Right lobe of liver (tissue), 6 donors: ENCODE measurements around the gene PRKD2. TPM values are rescaled to one million over a fixed set of nuclear protein-coding genes. Genes with fewer than 3 reads are reported as not detected.

ENCODE experiments used
- ATAC-seq, 4 donors: fragments of 200-7000 bp; cut with Tn5 transposase; one replicate each; pipeline ENCODE4 v1.9.1; 2020; ENCODE audit warnings: mild to moderate bottlenecking in 4 of 4, moderate library complexity in 4 of 4
- DNase-seq, 3 donors: peaks; one replicate each; pipeline ENCODE4 v3.0.0-alpha.2; 2020
- H3K27ac ChIP-seq, 3 donors: fragments of 200-600 bp; one replicate each; pipeline ENCODE4 v1.8.0; 2022
- H3K27me3 ChIP-seq, 2 donors: fragments of 200-600 bp; one replicate each; pipeline ENCODE4 v1.8.0; 2022
- H3K36me3 ChIP-seq, 4 donors: fragments of 200-600 bp; sonication (generic) in 1 of 4; one replicate each; pipeline versions ENCODE4 v1.5.1 to v1.8.0; 2017 to 2022; ENCODE audit warnings: control low read depth in 1 of 4
- H3K4me1 ChIP-seq, 4 donors: fragments of 200-600 bp; sonication (generic) in 1 of 4; one replicate each; pipeline versions ENCODE4 v1.5.1 to v1.8.0; 2017 to 2022; ENCODE audit warnings: control low read depth in 1 of 4
- H3K4me3 ChIP-seq, 3 donors: fragments of 200-600 bp; one replicate each; pipeline ENCODE4 v1.8.0; 2022
- H3K9me3 ChIP-seq, 4 donors: fragments of 200-600 bp; sonication (generic) in 1 of 4; one replicate each; pipeline versions ENCODE4 v1.5.1 to v1.8.0; 2017 to 2022; ENCODE audit warnings: control low read depth in 1 of 4
- CTCF ChIP-seq, 4 donors: fragments of 200-600 bp in 3 of 4; fragments of 450-650 bp in 1 of 4; IDR thresholded peaks; one replicate each; pipeline versions ENCODE4 v1.5.1 to v1.8.0; 2016 to 2022; ENCODE audit warnings: antibody characterized with exemption in 4 of 4, mild to moderate bottlenecking in 2 of 4
- POLR2A ChIP-seq: fragments of 450-650 bp; IDR thresholded peaks from one replicate; pipeline ENCODE4 v1.6.1; 2017; ENCODE audit warnings: antibody characterized with exemption, mild to moderate bottlenecking
- WGBS: methylation state at CpG from one replicate; pipeline ENCODE4 v1.1.6; 2018; ENCODE audit warnings: low coverage, low lambda C conversion rate; ENCODE audit not compliant: insufficient coverage; ENCODE audit errors: missing lambda C conversion rate; 5-methylcytosine and 5-hydroxymethylcytosine counted together
- intact Hi-C, 2 donors: fragments of 100-400 bp; cut with DNase I; formaldehyde crosslinking; loops; one replicate each; pipeline versions ENCODE4 v1.11.2 to v1.14.1; 2022
- total RNA-seq, 6 experiments: library from RNA; depleted of rRNA in 2 of 6; stranded (reverse); fragments of >200 nt in 2 of 6; fragmentation: NEBNext Ultra II Directional in 3 of 6; extraction: Animal tissue kit (Norgen Biotek cat#: 25700) in 3 of 6; gene quantifications; one replicate each; pipeline versions ENCODE4 v1.1.0 to v1.2.4, GENCODE V29; 2016 to 2023
- donor health status: DM: no; HTN: yes; CAD: no.
- donor health status: DM: no; HTN: no; CAD: no.
- donor health status: DM: no; HTN: no; CAD: no.
- donor health status: DM: no; HTN: yes; CAD: no.
- donor health status: DM: no; HTN: yes; CAD: no.

PRKD2 gene
- total RNA-seq, 6 experiments from 2014 or later = 15.1 to 20.2 (median 16.9) TPM

DNA sequence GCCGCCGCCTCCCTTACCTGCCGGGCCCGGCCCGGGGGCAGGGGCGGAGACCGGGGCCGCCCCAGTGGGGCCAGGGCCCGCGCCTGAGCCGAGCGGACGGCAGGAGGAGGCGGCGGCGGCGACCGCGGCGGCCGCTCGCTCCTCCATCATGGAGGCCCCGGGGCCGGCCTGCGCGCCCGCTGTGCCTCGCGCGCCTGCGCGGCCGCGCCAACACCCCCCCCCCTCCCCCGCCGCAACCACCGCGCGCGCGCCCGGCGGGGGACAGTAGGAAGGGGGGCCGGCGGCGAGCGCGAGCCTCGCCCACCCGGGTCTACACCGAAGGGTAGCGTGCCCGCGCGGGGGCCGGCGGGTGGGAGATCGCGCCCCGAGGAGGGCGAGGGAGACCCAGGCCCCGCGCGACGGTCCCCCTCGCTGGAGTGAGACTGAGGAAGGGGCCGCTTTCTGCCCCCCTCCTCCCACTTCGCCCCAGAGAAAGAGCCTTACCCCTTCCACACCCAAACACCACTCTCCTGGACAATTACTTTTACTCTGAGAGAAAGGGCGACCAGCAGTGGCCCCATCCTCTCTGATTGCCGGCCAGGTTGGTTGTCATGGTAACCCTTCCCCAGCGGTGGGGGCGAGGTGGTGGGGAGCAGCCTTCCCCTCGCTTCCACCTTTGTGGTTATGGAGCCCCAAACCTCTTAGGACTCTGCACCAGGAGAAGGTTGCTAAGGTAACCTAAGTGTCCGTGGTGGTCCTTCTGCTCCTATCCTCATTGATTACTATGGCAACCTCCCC is 29.6 kb upstream of the PRKD2 start, which contains the start of gene STRN4:
Gene STRN4 (minus strand): TSS at position 170 of the 777 bp plus-strand sequence. CDS start 20 bp downstream, at position 150.
- ATAC-seq (peak; percentile 48 to 68 (median 59)), DNase-seq (no peak)
- WGBS = 7% methylated on average over 5 of the region's 74 CpGs
- intact Hi-C loops = no loop called here
- H3K36me3 ChIP-seq = no peaks in the 10 kb centered on the region
- TF ChIP-seq POLR2A (peak; percentile 61), CTCF (IDR thresholded peaks at IDR 0.05) (no peak)
- peak within 1 kb of the TSS; percentile 92 to 98 (median 97) for H3K4me3 ChIP-seq
- peaks cover 0 to 29% (median 0%) of the 10 kb centered on the region in 4 donors for H3K4me1 ChIP-seq
- peak within 1 kb of the TSS; percentile 76 to 94 (median 87) for H3K27ac ChIP-seq
- no peaks in the 10 kb centered on the region for H3K27me3 ChIP-seq
- no peaks in the 10 kb centered on the region for H3K9me3 ChIP-seq

DNA sequence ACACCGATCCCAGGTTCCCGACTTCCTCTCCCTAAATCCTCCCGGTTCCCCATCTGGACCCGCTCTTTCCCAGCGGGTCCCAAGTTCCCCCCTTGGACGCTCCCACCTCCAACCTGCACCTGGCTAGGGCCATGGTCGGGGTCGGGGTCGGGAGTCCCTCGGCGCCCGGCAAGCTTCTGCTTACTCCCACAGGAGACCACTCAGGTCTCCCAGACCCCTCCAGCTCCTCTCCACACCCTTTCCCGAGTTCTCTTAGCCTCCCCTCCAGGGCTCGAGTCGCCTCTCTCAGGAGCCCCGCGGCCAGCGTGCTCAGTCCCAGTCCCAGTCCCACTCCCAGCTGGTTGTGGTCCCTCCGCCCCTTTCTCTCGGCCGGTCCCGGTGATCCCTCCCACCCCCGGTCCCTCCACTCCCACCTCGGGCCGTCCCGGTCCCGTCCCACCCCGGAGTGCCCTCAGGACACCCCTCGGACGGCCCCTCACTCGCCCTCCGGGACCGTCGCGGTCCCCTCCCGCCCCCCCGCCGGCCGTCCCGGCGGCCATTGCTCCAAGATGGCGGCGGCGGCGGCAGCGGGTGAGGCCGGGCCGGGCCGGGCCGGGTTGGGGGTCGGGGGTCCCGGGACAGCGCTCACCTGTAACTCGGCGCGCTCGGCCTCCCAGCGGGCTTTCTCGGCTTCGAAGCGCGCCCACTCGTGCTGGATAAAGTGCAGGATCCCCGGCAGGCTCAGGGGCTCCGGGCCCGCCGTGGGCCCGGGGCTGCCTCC is 28.8 kb upstream of the PRKD2 start, which contains the start of gene FKRP:
Gene FKRP (plus strand): TSS at position 537 of the 760 bp plus-strand sequence. CDS start 9,394 bp downstream, outside the sequence.
- WGBS = under 1% methylated on average over 37 of the region's 68 CpGs
- Histone ChIP-seq H3K4me1 (peaks cover 0 to 29% (median 0%) of the 10 kb centered on the region in 4 donors), H3K27ac (peak within 1 kb of the TSS; percentile 76 to 94 (median 87)), H3K9me3 (no peaks in the 10 kb centered on the region), H3K36me3 (no peaks in the 10 kb centered on the region), H3K4me3 (peak within 1 kb of the TSS; percentile 92 to 98 (median 97)), H3K27me3 (no peaks in the 10 kb centered on the region)
- DNase-seq = no peak
- TF ChIP-seq POLR2A (no peak), CTCF (IDR thresholded peaks at IDR 0.05) (no peak)
- peak; percentile 39 to 47 (median 42) for ATAC-seq
- intact Hi-C loops = no loop called here

GRCh38 chr19:46745030-46745429 is 28.1 kb upstream of the PRKD2 start:
- 32% methylated on average over 8 of the region's 8 CpGs for WGBS
- no peaks in the 10 kb centered on the region for H3K9me3 ChIP-seq
- peak in 3 of 4 donors; percentile 6 to 14 (median 12) for ATAC-seq
- DNase-seq = no peak
- peak overlapping the region; percentile 92 to 98 (median 97) for H3K4me3 ChIP-seq
- H3K27ac ChIP-seq = peak overlapping the region in 2 of 3 donors; percentile 87 to 94
- no peaks in the 10 kb centered on the region for H3K36me3 ChIP-seq
- no peaks in the 10 kb centered on the region for H3K27me3 ChIP-seq
- peaks cover 0 to 30% (median 0%) of the 10 kb centered on the region in 4 donors for H3K4me1 ChIP-seq
- intact Hi-C loops = no loop called here
- no peak for TF ChIP-seq POLR2A
- no peak for TF ChIP-seq CTCF (IDR thresholded peaks at IDR 0.05)

DNA sequence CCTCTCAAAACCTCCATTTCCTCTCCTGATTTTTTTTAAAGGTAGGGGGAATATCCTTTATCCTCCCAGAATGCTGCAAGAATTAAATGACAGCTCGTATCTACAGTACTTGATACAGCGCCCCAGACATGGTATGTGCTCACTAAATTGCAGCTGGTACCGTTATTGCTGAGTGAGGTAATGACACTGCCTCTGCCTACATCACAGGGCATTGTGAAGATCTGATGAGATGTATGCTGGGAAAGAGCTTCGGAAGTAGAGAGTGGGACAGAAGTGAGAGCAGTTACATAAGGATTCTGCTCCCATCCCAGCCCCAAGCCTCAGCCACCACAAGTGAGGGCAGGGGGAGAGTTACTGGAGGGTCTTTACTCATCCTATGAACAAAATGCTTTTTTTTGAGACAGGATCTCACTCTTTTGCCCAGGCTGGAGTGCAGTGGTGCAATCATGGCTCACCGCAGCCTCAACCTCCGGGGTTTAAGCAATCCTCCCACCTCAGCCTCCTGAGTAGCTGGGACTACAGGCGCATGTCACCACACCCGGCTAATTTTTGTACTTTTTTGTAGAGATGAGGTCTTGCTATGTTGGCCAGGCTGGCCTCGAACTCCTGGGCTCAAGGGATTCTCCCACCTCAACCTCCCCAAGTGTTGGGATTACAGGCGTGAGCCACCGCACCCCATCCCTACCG is 27.2 kb upstream of the PRKD2 start:
- Histone ChIP-seq H3K27me3 (no peaks in the 10 kb centered on the region), H3K36me3 (no peaks in the 10 kb centered on the region), H3K9me3 (no peaks in the 10 kb centered on the region), H3K4me1 (peaks cover 0 to 39% (median under 1%) of the 10 kb centered on the region in 4 donors), H3K4me3 (no peak overlapping the region), H3K27ac (no peak overlapping the region)
- intact Hi-C loops = no loop called here
- WGBS = 83% methylated on average over 6 of the region's 12 CpGs
- ATAC-seq (no peak), DNase-seq (no peak)
- TF ChIP-seq POLR2A = no peak
